GM20000 (cell line): ENCODE measurements around the gene ASB18.

Source experiments
- DNase-seq: peaks from one replicate; pipeline ENCODE4 v3.0.0; 2012; ENCODE audit warnings: low spot score
- CTCF ChIP-seq: IDR thresholded peaks from 2 replicates; pipeline ENCODE4 v1.5.1; 2012; ENCODE audit warnings: mild to moderate bottlenecking, control low read depth; ENCODE audit errors: extremely low read depth, missing control alignments

Gene ASB18

GRCh38 chr2:236259371-236259770 is 4.8 kb downstream of the ASB18 start:
- TF ChIP-seq CTCF, result no peak
- DNase-seq, result no peak

GRCh38 chr2:236257575-236257974 is 6.6 kb downstream of the ASB18 start:
- no peak for DNase-seq
- no peak for TF ChIP-seq CTCF

GRCh38 chr2:236257136-236257535 is 7.1 kb downstream of the ASB18 start:
- DNase-seq, result no peak
- no peak for TF ChIP-seq CTCF

GRCh38 chr2:236256366-236256985 is 7.7 kb downstream of the ASB18 start:
- DNase-seq, result no peak

GRCh38 chr2:236254674-236255073 is 9.5 kb downstream of the ASB18 start:
- TF ChIP-seq CTCF, result no peak
- DNase-seq, result no peak

More at GRCh38 chr2:236256366-236256985, 7.7 kb downstream of the ASB18 start:
- no peak for TF ChIP-seq CTCF

GRCh38 chr2:236254001-236254400 is 10.2 kb downstream of the ASB18 start:
- DNase-seq, result no peak
- TF ChIP-seq CTCF, result no peak

GRCh38 chr2:236252602-236253001 is 11.6 kb downstream of the ASB18 start:
- no peak for TF ChIP-seq CTCF
- no peak for DNase-seq
